ENCODE results near the gene PPARA. TPM values are rescaled to one million over a fixed set of nuclear protein-coding genes. Genes with fewer than 3 reads are reported as not detected.

PPARA gene
- polyA plus RNA-seq, 1 of the 3 experiments (the other 2 are of a cell fraction), result 4.5 TPM

DNA sequence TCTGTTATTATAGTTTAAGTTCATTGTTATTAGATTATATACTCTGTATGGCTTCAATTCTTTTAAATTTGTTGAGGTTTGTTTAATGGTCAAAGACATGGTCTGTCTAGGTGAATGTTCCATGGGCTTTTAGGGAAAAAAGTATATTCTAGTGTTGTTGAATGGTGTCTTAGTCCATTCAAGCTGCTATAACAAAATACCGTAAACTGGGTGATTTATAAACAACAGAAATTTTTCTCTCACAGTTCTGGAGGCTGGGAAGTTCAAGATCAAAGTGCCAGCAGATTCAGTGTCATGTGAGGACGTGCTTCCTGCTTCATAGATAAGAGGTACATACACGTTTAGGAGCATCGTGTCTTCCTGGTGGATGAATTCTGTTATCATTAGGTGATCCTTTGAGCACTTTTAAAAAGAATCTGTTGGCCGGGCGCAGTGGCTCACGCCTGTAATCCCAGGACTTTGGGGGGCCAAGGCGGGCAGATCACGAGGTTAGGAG is 26.2 kb downstream of the PPARA start:
- ChIA-PET POLR2A (no interaction called here), CTCF (no interaction called here)
- Histone ChIP-seq H3K27me3 (ENCODE audit: insufficient read depth) (no peaks in the 10 kb centered on the region), H3F3A (replicated peaks; ENCODE audit: insufficient read depth) (peaks cover 7% of the 10 kb centered on the region), H3K36me3 (replicated peaks in 1 of 2; ENCODE audit: control insufficient read depth in 1 of 2, insufficient read depth in 2 of 2, low read length in 1 of 2) (peaks cover 6 to 39% of the 10 kb centered on the region in 2 experiments), H3K4me3 (ENCODE audit: low read depth in 2 of 2, low read length in 1 of 2) (no peak overlapping the region), H4K20me1 (ENCODE audit: insufficient read depth) (no peaks in the 10 kb centered on the region), H3K9ac (no peak overlapping the region), H3K4me1 (ENCODE audit: control insufficient read depth in 1 of 2, insufficient read depth in 2 of 2, low read depth in 1 of 2, low read length in 1 of 2) (peaks cover 5 to 10% of the 10 kb centered on the region in 2 experiments; a peak in 3 of 4 replicates), H3K9me2 (no peaks in the 10 kb centered on the region), H3K9me3 (peaks cover 20% of the 10 kb centered on the region), H3K4me2 (no peak overlapping the region), H2AFZ (ENCODE audit: low read depth) (no peak overlapping the region), H3K79me2 (ENCODE audit: insufficient read depth) (no peaks in the 10 kb centered on the region), H3K27ac (ENCODE audit: low read depth in 2 of 2, low read length in 1 of 2) (no peak overlapping the region)
- DNase-seq, result no peak
- 92% methylated on average over 8 of the region's 9 CpGs for WGBS (ENCODE audit: low lambda C conversion rate)
- TF ChIP-seq IRF3 (IDR thresholded peaks at IDR 0.05; ENCODE audit: low read depth, low read length) (no peak), SIN3A (IDR thresholded peaks at IDR 0.05; ENCODE audit: borderline replicate concordance, low read depth, low read length) (no peak), NFIC (IDR thresholded peaks at IDR 0.05; ENCODE audit: borderline replicate concordance) (no peak), SMC3 (IDR thresholded peaks at IDR 0.05; ENCODE audit: low read depth, low read length) (no peak), EZH2phosphoT487 (IDR thresholded peaks at IDR 0.05; ENCODE audit: borderline replicate concordance, low read depth) (no peak), ELF1 (IDR thresholded peaks at IDR 0.05) (no peak)

GRCh38 chr22:46178755-46179505 is 28.6 kb downstream of the PPARA start:
- POLR2A ChIA-PET, result no interaction called here
- no peaks in the 10 kb centered on the region for H3K4me1 ChIP-seq (ENCODE audit: control insufficient read depth in 1 of 2, insufficient read depth in 2 of 2, low read depth in 1 of 2, low read length in 1 of 2)
- H3K27ac ChIP-seq (ENCODE audit: low read depth in 2 of 2, low read length in 1 of 2), result no peak overlapping the region
- WGBS (ENCODE audit: low lambda C conversion rate), result 87% methylated on average over 4 of the region's 4 CpGs
- no peak overlapping the region for H2AFZ ChIP-seq (ENCODE audit: low read depth)
- H3K9me2 ChIP-seq, result no peaks in the 10 kb centered on the region
- CTCF ChIA-PET, result no interaction called here
- H3K27me3 ChIP-seq (ENCODE audit: insufficient read depth), result no peaks in the 10 kb centered on the region
- no peak overlapping the region for H3K4me3 ChIP-seq (ENCODE audit: low read depth in 2 of 2, low read length in 1 of 2)
- H3K9ac ChIP-seq, result no peak overlapping the region
- H4K20me1 ChIP-seq (ENCODE audit: insufficient read depth), result no peaks in the 10 kb centered on the region
- H3K79me2 ChIP-seq (ENCODE audit: insufficient read depth), result no peaks in the 10 kb centered on the region
- H3K9me3 ChIP-seq, result peaks cover 20% of the 10 kb centered on the region
- H3K36me3 ChIP-seq (replicated peaks in 1 of 2; ENCODE audit: control insufficient read depth in 1 of 2, insufficient read depth in 2 of 2, low read length in 1 of 2), result peaks cover 6 to 50% of the 10 kb centered on the region in 2 experiments
- peaks cover 3% of the 10 kb centered on the region for H3F3A ChIP-seq (replicated peaks; ENCODE audit: insufficient read depth)
- DNase-seq, result no peak
- H3K4me2 ChIP-seq, result no peak overlapping the region
- TF ChIP-seq SIN3A (IDR thresholded peaks at IDR 0.05; ENCODE audit: borderline replicate concordance, low read depth, low read length) (no peak), PBX3 (IDR thresholded peaks at IDR 0.05) (no peak), MAX (IDR thresholded peaks at IDR 0.05; ENCODE audit: low read depth) (no peak), GATA2 (CRISPR knock-in tag; IDR thresholded peaks at IDR 0.05) (no peak), NFIC (IDR thresholded peaks at IDR 0.05; ENCODE audit: borderline replicate concordance) (no peak), CTCF (IDR thresholded peaks at IDR 0.05) (no peak), RXRA (IDR thresholded peaks at IDR 0.05; ENCODE audit: borderline replicate concordance, low read depth) (no peak), IRF3 (IDR thresholded peaks at IDR 0.05; ENCODE audit: low read depth, low read length) (no peak), MXI1 (IDR thresholded peaks at IDR 0.05; ENCODE audit: low read depth, low read length) (no peak), EZH2phosphoT487 (IDR thresholded peaks at IDR 0.05; ENCODE audit: borderline replicate concordance, low read depth) (no peak), POLR2AphosphoS5 (IDR thresholded peaks at IDR 0.05; ENCODE audit: low read depth, low read length) (no peak), USF1 (IDR thresholded peaks at IDR 0.05; ENCODE audit: borderline replicate concordance, low read depth) (no peak), RAD21 (IDR thresholded peaks at IDR 0.05; ENCODE audit: low read length) (no peak), SMC3 (IDR thresholded peaks at IDR 0.05; ENCODE audit: low read depth, low read length) (no peak), YY1 (IDR thresholded peaks at IDR 0.05; ENCODE audit: low read depth) (no peak), JUND (IDR thresholded peaks at IDR 0.05) (no peak), GABPA (IDR thresholded peaks at IDR 0.05; ENCODE audit: low read depth) (no peak), FOSL2 (IDR thresholded peaks at IDR 0.05; ENCODE audit: borderline replicate concordance, low read depth) (no peak)
